ENCODE results near the gene PPP1R12C.

Gene PPP1R12C

DNA sequence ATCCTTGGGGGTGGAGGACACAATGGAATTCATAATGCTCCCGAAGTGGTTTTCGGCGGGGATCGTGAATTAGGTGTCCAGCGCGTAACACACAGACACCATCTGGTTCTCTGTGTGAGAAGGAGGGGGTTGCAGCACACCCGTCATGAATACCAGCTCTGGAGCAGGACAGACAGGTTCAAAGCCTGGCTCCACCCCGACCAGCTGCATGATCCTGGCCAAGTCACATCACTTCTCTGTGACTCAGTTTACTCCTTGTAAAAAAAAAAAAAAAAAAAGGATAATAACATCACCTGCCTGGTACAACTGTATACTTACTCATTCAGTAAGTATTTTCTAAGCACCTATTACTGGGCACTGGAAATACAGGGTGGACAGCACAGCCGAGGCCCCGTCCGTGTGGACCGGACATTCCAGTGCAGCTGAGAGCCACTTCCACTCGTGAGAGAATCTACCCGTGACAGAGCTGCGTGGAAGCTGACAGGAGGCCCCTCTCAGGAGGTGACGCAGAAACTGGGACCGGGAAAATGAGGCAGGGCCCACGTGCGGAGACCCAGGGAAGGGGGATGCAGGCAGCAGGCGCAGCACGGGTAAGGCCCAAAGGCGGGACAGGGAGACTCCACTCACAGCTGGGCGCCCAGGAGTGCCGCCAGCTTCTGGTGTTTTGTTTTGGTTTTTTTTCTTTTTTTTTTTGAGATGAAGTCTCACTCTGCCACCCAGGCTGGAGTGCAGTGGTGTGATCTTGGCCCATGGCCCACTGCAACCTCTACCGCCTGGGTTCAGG, 66.5 kb downstream of the PPP1R12C start:
- TF ChIP-seq POLR2A (IDR thresholded peaks at IDR 0.05; ENCODE audit: extremely low read depth, insufficient read length) (no peak), MYC (IDR thresholded peaks at IDR 0.05; ENCODE audit: low read depth, low read length) (no peak), CTCF (IDR thresholded peaks at IDR 0.05; ENCODE audit: low read depth, low read length) (no peak)
- TF ChIP-seq, protein P1, sequence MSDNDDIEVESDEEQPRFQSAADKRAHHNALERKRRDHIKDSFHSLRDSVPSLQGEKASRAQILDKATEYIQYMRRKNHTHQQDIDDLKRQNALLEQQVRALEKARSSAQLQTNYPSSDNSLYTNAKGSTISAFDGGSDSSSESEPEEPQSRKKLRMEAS (IDR thresholded peaks at IDR 0.05; ENCODE audit: low read depth, low read length) = no peak
- no peak overlapping the region for H3K4me3 ChIP-seq (ENCODE audit: low read depth, low read length)
- no peak for DNase-seq (ENCODE audit: low read depth)

DNA sequence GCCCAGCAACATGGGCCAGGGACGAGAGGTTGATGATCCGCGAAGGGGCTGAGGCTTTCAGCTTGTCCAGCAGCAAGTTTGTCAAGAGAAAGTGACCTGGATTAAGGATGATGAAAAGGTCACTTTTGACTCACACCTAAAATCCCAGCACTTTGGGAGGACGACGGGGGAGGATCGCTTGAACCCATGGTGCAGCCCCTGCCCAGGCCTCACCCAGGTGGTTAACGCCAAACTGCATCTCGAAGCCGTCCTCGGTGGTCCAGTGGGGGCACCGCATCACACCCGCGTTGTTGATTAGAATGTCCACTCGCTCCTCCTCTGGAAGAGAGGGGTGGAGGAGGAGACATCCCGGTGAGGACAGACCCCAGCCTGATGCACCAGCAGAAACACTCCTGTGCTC, 69.0 kb downstream of the PPP1R12C start:
- H3K4me3 ChIP-seq (ENCODE audit: low read depth, low read length) = no peak overlapping the region
- DNase-seq (ENCODE audit: low read depth) = no peak
- TF ChIP-seq POLR2A (IDR thresholded peaks at IDR 0.05; ENCODE audit: extremely low read depth, insufficient read length) (no peak), CTCF (IDR thresholded peaks at IDR 0.05; ENCODE audit: low read depth, low read length) (no peak), MYC (IDR thresholded peaks at IDR 0.05; ENCODE audit: low read depth, low read length) (no peak)
- TF ChIP-seq, protein P1 (IDR thresholded peaks at IDR 0.05; ENCODE audit: low read depth, low read length) = no peak

DNA sequence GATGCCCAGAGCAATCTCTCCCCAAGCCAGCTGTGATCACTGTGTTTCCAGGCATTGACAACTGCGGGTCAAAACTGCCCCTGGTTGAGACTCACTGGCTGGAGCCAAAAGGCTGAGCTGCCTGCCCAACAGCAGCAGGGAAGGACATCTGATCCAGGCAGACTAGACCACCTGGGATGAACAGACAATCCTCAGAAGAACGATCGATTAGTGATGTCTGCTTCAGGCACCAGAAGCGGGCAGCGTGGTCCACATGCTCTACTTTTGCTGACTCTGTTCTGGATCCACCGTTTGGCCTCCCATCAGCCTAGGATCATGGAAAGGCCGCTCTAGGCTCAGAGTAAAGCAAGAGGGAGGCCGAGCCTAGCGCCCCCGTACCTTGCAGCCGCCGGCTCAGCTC, 69.5 kb downstream of the PPP1R12C start:
- TF ChIP-seq CTCF (IDR thresholded peaks at IDR 0.05; ENCODE audit: low read depth, low read length) (no peak), POLR2A (IDR thresholded peaks at IDR 0.05; ENCODE audit: extremely low read depth, insufficient read length) (no peak), MYC (IDR thresholded peaks at IDR 0.05; ENCODE audit: low read depth, low read length) (no peak)
- TF ChIP-seq, protein P1 (IDR thresholded peaks at IDR 0.05; ENCODE audit: low read depth, low read length) = no peak
- no peak overlapping the region for H3K4me3 ChIP-seq (ENCODE audit: low read depth, low read length)
- DNase-seq (ENCODE audit: low read depth) = no peak

DNA sequence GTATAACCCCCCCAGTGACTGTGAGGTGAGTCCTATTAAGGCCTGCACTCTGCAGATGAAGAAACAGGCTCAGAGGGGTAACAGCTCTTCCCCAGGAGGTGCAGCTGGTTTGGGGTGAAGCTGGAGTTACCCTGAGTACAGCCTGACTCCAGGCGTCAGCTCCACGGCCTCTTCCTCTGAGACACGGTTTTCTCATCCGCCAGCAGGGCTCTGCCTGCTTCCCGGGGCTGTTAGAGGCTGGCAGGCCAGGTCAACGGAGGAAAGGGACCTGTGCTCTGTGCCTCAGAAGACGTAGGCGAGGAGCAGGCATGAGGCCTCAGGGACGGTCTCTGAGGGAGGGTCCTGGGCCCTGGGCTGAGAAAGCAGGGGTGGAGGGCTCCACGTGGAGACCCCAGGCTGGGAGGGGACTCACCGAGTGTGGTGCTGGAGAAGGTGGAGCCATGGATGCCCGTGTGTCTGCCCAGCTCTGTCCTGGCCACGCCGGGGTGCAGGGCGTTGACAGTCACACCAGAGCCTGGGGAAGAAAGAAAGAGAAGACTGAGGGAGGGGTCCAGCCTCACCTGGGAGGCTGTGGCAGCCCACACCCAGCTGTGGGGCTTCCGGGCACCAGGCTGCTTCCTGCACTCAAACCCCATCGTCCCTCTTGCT, 70.3 kb downstream of the PPP1R12C start:
- no peak for TF ChIP-seq POLR2A (IDR thresholded peaks at IDR 0.05; ENCODE audit: extremely low read depth, insufficient read length)
- TF ChIP-seq, protein P1 (IDR thresholded peaks at IDR 0.05; ENCODE audit: low read depth, low read length) = no peak
- no peak for TF ChIP-seq MYC (IDR thresholded peaks at IDR 0.05; ENCODE audit: low read depth, low read length)
- no peak for TF ChIP-seq CTCF (IDR thresholded peaks at IDR 0.05; ENCODE audit: low read depth, low read length)
- H3K4me3 ChIP-seq (ENCODE audit: low read depth, low read length) = no peak overlapping the region
- DNase-seq (ENCODE audit: low read depth) = no peak

- DNase-seq (ENCODE audit: low read depth) = no peak
- TF ChIP-seq, protein P1 (IDR thresholded peaks at IDR 0.05; ENCODE audit: low read depth, low read length) = no peak
- TF ChIP-seq MYC (IDR thresholded peaks at IDR 0.05; ENCODE audit: low read depth, low read length) (no peak), CTCF (IDR thresholded peaks at IDR 0.05; ENCODE audit: low read depth, low read length) (no peak), POLR2A (IDR thresholded peaks at IDR 0.05; ENCODE audit: extremely low read depth, insufficient read length) (no peak)
- H3K4me3 ChIP-seq (ENCODE audit: low read depth, low read length) = no peak overlapping the region
These were observed 72.4 kb downstream of the PPP1R12C start for GRCh38 chr19:55044771-55045716.

Data from NB4 (cell line).